CD14-positive monocyte (primary cell): ENCODE results near the gene C3orf62. TPM values are rescaled to one million over a fixed set of nuclear protein-coding genes. Genes with fewer than 3 reads are reported as not detected.

ENCODE experiments used
- DNase-seq, 3 donors: peaks; one replicate each; pipeline ENCODE4 v3.0.0-alpha.2; 2011 to 2022
- H2AFZ ChIP-seq: 2 replicates; pipeline ENCODE4 v1.6.0; 2012; ENCODE audit warnings: mild to moderate bottlenecking, low read depth, low read length, inconsistent platforms; ENCODE audit not compliant: insufficient read depth, poor library complexity, severe bottlenecking
- H3K27ac ChIP-seq, 2 donors: 1 replicate in 1 of 2; 2 replicates in 1 of 2; pipeline ENCODE4 v1.5.1; 2012 to 2013; ENCODE audit warnings: low read length in 2 of 2, control low read depth in 1 of 2, inconsistent platforms in 1 of 2, low read depth in 1 of 2, mild to moderate bottlenecking in 1 of 2
- H3K27me3 ChIP-seq, 2 donors: one replicate each; pipeline versions ENCODE4 v1.6.0 to v1.6.1; 2011 to 2013; ENCODE audit warnings: low read length in 2 of 2; ENCODE audit not compliant: control insufficient read depth in 2 of 2, insufficient read depth in 2 of 2
- H3K36me3 ChIP-seq, 2 donors: replicated peaks in 1 of 2; 1 replicate in 1 of 2; 2 replicates in 1 of 2; pipeline versions ENCODE4 v1.5.1 to v1.6.1; 2012 to 2013; ENCODE audit warnings: low read length in 2 of 2, control low read depth in 1 of 2, inconsistent platforms in 1 of 2, mild to moderate bottlenecking in 1 of 2; ENCODE audit not compliant: insufficient read depth in 2 of 2, control insufficient read depth in 1 of 2
- H3K4me1 ChIP-seq, 2 donors: 1 replicate in 1 of 2; 2 replicates in 1 of 2; pipeline versions ENCODE4 v1.5.1 to v1.6.1; 2012 to 2013; ENCODE audit warnings: low read length in 2 of 2, control low read depth in 1 of 2, inconsistent platforms in 1 of 2, mild to moderate bottlenecking in 1 of 2, moderate library complexity in 1 of 2; ENCODE audit not compliant: insufficient read depth in 2 of 2, control insufficient read depth in 1 of 2
- H3K4me2 ChIP-seq: replicated peaks from 2 replicates; pipeline ENCODE3; 2012; ENCODE audit warnings: low read length, moderate library complexity, mild to moderate bottlenecking; ENCODE audit not compliant: poor library complexity, severe bottlenecking; ENCODE audit errors: extremely low read depth
- H3K4me3 ChIP-seq, 3 experiments: fragments of 200-600 bp in 1 of 3; sonication (generic) in 1 of 3; replicated peaks in 1 of 3; 1 replicate in 2 of 3; 2 replicates in 1 of 3; pipeline ENCODE4 v1.5.1; 2011 to 2013; ENCODE audit warnings: low read length in 3 of 3, mild to moderate bottlenecking in 3 of 3, control low read depth in 2 of 3, low read depth in 2 of 3, inconsistent platforms in 1 of 3, moderate library complexity in 1 of 3
- H3K79me2 ChIP-seq: 2 replicates; pipeline ENCODE4 v1.6.0; 2012; ENCODE audit warnings: mild to moderate bottlenecking, control low read depth, inconsistent platforms, low read length, moderate library complexity; ENCODE audit not compliant: insufficient read depth
- H3K9ac ChIP-seq: 2 replicates; pipeline ENCODE4 v1.6.0; 2017; ENCODE audit warnings: low read length, mild to moderate bottlenecking; ENCODE audit not compliant: insufficient read depth, poor library complexity, severe bottlenecking
- H3K9me3 ChIP-seq, 2 donors: replicated peaks in 1 of 2; 1 replicate in 1 of 2; 2 replicates in 1 of 2; pipeline versions ENCODE4 v1.5.1 to v1.6.1; 2012 to 2013; ENCODE audit warnings: low read length in 2 of 2, control low read depth in 1 of 2; ENCODE audit not compliant: control insufficient read depth in 1 of 2, insufficient read depth in 1 of 2
- H4K20me1 ChIP-seq: 2 replicates; pipeline ENCODE4 v1.6.0; 2012; ENCODE audit warnings: mild to moderate bottlenecking, low read length, control low read depth, moderate library complexity; ENCODE audit not compliant: insufficient read depth
- H3K27ac Mint-ChIP-seq, 7 donors: one replicate each; pipeline ENCODE4 v1.8.0; 2020; ENCODE audit warnings: mild to moderate bottlenecking in 7 of 7, mixed read lengths in 7 of 7, moderate library complexity in 6 of 7, inconsistent platforms in 2 of 7
- H3K27me3 Mint-ChIP-seq, 3 donors: one replicate each; pipeline ENCODE4 v1.8.0; 2021 to 2022; ENCODE audit warnings: low read depth in 3 of 3, mild to moderate bottlenecking in 3 of 3, mixed read lengths in 3 of 3, moderate library complexity in 3 of 3, inconsistent platforms in 1 of 3
- H3K36me3 Mint-ChIP-seq, 2 donors: one replicate each; pipeline ENCODE4 v1.8.0; 2020; ENCODE audit warnings: mixed read lengths in 2 of 2, inconsistent platforms in 1 of 2, mild to moderate bottlenecking in 1 of 2
- H3K4me1 Mint-ChIP-seq: one replicate; pipeline ENCODE4 v1.8.0; 2020; ENCODE audit warnings: mild to moderate bottlenecking, mixed read lengths
- H3K4me3 Mint-ChIP-seq, 2 donors: one replicate each; pipeline ENCODE4 v1.8.0; 2020; ENCODE audit warnings: mild to moderate bottlenecking in 2 of 2, mixed read lengths in 2 of 2, moderate library complexity in 1 of 2
- H3K9me3 Mint-ChIP-seq, 7 donors: one replicate each; pipeline ENCODE4 v1.8.0; 2020 to 2022; ENCODE audit warnings: mixed read lengths in 7 of 7, mild to moderate bottlenecking in 6 of 7, moderate library complexity in 6 of 7, inconsistent platforms in 2 of 7
- WGBS: methylation state at CpG from one replicate; pipeline ENCODE4 v1.1.5; 2013; ENCODE audit warnings: missing lambda C conversion rate; ENCODE audit not compliant: insufficient coverage; 5-methylcytosine and 5-hydroxymethylcytosine counted together
- intact Hi-C, 2 donors: fragments of 100-400 bp; cut with micrococcal nuclease; formaldehyde crosslinking; loops; one replicate each; pipeline versions ENCODE4 v1.15.0 to v1.15.1; 2023
- polyA plus RNA-seq, 3 donors: library from polyadenylated mRNA; depleted of rRNA in 1 of 3; unstranded in 2 of 3; stranded (reverse) in 1 of 3; fragments of 300-500 nt in 2 of 3; fragments of >200 nt in 1 of 3; fragmentation: Illumina TruSeq in 2 of 3; gene quantifications; 1 replicate in 2 of 3; 2 replicates in 1 of 3; pipeline ENCODE4 v1.2.3, GENCODE V29; 2012 to 2021
- small RNA-seq: library from RNA; depleted of rRNA; stranded (forward); fragments of <200 nt; gene quantifications from one replicate; pipeline ENCODE3, GENCODE V24; 2012; ENCODE audit warnings: low read depth; ENCODE audit not compliant: insufficient read length
- TF ChIP-seq, protein P1 (sequence below): fragments of 200-600 bp; IDR thresholded peaks from one replicate; pipeline ENCODE4 v1.8.0; 2022; ENCODE audit warnings: antibody characterized with exemption, mild to moderate bottlenecking

C3orf62 gene
- polyA plus RNA-seq, 3 donors, result 0.60 to 15.7 (median 1.0) TPM

DNA sequence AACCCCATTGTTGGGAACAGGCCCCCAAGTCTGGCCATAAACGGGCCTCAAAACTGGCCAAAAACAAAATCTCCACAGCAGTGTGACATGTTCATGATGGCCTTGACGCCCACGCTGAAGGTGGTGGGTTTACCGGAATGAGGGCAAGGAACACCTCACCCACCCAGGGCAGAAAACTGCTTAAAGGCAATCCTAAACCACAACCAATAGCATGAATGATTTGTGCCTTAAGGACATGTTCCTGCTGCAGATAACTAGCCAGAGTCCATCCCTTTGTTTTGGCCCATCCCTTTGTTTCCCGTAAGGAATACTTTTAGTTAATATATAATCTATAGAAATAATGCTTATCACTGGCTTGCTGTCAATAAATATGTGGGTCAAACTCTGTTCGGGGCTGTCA is 57.9 kb downstream of the C3orf62 start:
- Histone ChIP-seq H4K20me1 (no peaks in the 10 kb centered on the region), H3K4me2 (no peak overlapping the region), H3K27me3 (no peaks in the 10 kb centered on the region), H3K4me1 (peaks cover 4 to 9% of the 10 kb centered on the region in 2 donors), H3K36me3 (no peaks in the 10 kb centered on the region), H3K9me3 (peaks cover 20 to 29% of the 10 kb centered on the region in 2 donors), H3K79me2 (no peaks in the 10 kb centered on the region), H3K4me3 (no peak overlapping the region), H3K27ac (no peak overlapping the region), H3K9ac (no peak overlapping the region), H2AFZ (no peak overlapping the region)
- Mint-ChIP-seq H3K4me3 (no peak overlapping the region), H3K27ac (no peak overlapping the region), H3K36me3 (peaks cover 0 to 3% of the 10 kb centered on the region in 2 donors), H3K9me3 (peaks cover 13 to 48% (median 34%) of the 10 kb centered on the region in 7 donors), H3K4me1 (peaks cover 10% of the 10 kb centered on the region), H3K27me3 (peaks cover 0 to 3% (median 1%) of the 10 kb centered on the region in 3 donors)
- TF ChIP-seq, protein P1, sequence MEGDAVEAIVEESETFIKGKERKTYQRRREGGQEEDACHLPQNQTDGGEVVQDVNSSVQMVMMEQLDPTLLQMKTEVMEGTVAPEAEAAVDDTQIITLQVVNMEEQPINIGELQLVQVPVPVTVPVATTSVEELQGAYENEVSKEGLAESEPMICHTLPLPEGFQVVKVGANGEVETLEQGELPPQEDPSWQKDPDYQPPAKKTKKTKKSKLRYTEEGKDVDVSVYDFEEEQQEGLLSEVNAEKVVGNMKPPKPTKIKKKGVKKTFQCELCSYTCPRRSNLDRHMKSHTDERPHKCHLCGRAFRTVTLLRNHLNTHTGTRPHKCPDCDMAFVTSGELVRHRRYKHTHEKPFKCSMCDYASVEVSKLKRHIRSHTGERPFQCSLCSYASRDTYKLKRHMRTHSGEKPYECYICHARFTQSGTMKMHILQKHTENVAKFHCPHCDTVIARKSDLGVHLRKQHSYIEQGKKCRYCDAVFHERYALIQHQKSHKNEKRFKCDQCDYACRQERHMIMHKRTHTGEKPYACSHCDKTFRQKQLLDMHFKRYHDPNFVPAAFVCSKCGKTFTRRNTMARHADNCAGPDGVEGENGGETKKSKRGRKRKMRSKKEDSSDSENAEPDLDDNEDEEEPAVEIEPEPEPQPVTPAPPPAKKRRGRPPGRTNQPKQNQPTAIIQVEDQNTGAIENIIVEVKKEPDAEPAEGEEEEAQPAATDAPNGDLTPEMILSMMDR, result no peak
- no CpG with 5 or more reads among the region's 6 CpGs for WGBS
- intact Hi-C loops, result no loop called here
- DNase-seq, result no peak

Small RNA genes within 50 kb of the gene (small RNA-seq; reads per million reads assigned to genes)
- gene AC121247.2 (not detected), gene MIR4271 (not detected), gene RF00019 (not detected)

Other genes with a start within 250 kb of the C3orf62 start
- gene IMPDH2, start 247.8 kb downstream of the C3orf62 start, polyA plus RNA-seq, result 10 to 100 TPM; 20.8 to 67.3 (median 21.0) TPM
- gene QRICH1, start 183.2 kb downstream of the C3orf62 start, polyA plus RNA-seq, result 100 to 1,000 TPM in 1 of 3 donors, 10 to 100 TPM in 1, 1 to 10 TPM in 1; 9.3 to 150 (median 16.1) TPM
- gene QARS1, start 172.5 kb downstream of the C3orf62 start, polyA plus RNA-seq, result 100 to 1,000 TPM; 142 to 326 (median 142) TPM
- 10 to 100 TPM; 18.4 to 55.7 (median 24.1) TPM for gene USP19, start 156.4 kb downstream of the C3orf62 start, polyA plus RNA-seq
- gene LAMB2, start 144.2 kb downstream of the C3orf62 start, polyA plus RNA-seq, result 10 to 100 TPM in 1 of 3 donors, 1 to 10 TPM in 2; 4.0 to 59.3 (median 7.6) TPM
- gene CCDC71, start 110.9 kb downstream of the C3orf62 start, polyA plus RNA-seq, result 10 to 100 TPM in 1 of 3 donors, 1 to 10 TPM in 2; 1.0 to 11.2 (median 1.2) TPM
- 10 to 100 TPM in 2 of 3 donors, 1 to 10 TPM in 1; 7.5 to 16.7 (median 12.9) TPM for gene KLHDC8B, start 105.6 kb downstream of the C3orf62 start, polyA plus RNA-seq
- 100 to 1,000 TPM in 1 of 3 donors, 10 to 100 TPM in 2; 68.6 to 125 (median 78.9) TPM for gene USP4, start 62.8 kb upstream of the C3orf62 start, polyA plus RNA-seq
- gene GPX1, start 81.1 kb upstream of the C3orf62 start, polyA plus RNA-seq, result 1,000 to 10,000 TPM; 1,287 to 2,105 (median 1,394) TPM
- 1,000 to 10,000 TPM in 2 of 3 donors, 100 to 1,000 TPM in 1; 624 to 1,306 (median 1,179) TPM for gene RHOA, start 134.7 kb upstream of the C3orf62 start, polyA plus RNA-seq
- 10 to 100 TPM; 22.4 to 35.5 (median 26.7) TPM for gene TCTA, start 135.2 kb upstream of the C3orf62 start, polyA plus RNA-seq
- 10 to 100 TPM in 1 of 3 donors, 1 to 10 TPM in 2; 2.0 to 25.1 (median 3.1) TPM for gene AMT, start 145.2 kb upstream of the C3orf62 start, polyA plus RNA-seq
- gene NICN1, start 152.1 kb upstream of the C3orf62 start, polyA plus RNA-seq, result 10 to 100 TPM in 1 of 3 donors, 1 to 10 TPM in 2; 5.0 to 23.3 (median 5.6) TPM
- gene DAG1, start 193.0 kb upstream of the C3orf62 start, polyA plus RNA-seq, result 1 to 10 TPM; 3.9 to 5.8 (median 4.2) TPM